Central memory CD4-positive, alpha-beta T cell (primary cell): ENCODE data around the gene EGFL8.

ENCODE experiments used
- DNase-seq: peaks from one replicate; pipeline ENCODE4 v3.0.0; 2022

EGFL8 gene

GRCh38 chr6:32168807-32169591, 4.6 kb downstream of the EGFL8 start:
- no peak for DNase-seq

DNA sequence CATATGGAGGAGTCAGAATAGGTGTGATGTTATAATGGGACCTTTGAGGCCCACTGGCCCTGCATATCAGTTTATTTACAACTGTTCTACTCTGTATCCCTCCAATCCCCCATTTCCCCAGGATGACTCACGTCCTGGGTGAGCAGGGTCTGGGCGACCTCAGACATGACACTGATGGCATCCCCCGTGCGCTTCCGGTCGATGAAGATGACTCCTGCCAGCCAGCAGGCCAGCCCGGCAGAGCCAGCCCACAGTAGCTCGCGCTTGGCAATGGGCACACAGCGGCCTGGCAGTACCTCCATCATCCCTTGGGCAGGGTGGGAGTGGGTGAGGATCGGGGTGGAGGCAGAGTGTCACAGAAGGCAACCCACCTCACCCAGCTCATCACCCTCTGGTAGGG, 5.9 kb downstream of the EGFL8 start:
- DNase-seq = no peak

DNA sequence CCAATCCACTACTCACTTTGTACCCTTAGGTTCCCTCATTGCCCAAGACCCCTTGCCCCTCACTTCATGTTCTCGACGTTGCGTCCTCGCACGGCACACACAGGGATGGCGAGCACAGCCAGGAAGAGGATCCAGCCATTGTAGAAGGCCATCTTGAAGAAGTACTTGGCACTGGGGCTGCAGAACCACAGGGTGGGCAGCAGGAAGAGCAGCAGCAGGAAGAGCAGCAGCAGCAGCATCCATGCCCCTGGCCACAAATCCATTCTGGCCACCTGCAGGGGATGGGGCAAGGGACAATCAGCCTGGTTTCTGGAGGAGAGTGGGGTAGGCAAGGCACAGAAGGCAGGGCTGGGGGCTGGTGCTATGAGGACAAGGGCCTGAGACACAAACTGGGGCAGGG, 6.8 kb downstream of the EGFL8 start:
- DNase-seq = no peak

DNA sequence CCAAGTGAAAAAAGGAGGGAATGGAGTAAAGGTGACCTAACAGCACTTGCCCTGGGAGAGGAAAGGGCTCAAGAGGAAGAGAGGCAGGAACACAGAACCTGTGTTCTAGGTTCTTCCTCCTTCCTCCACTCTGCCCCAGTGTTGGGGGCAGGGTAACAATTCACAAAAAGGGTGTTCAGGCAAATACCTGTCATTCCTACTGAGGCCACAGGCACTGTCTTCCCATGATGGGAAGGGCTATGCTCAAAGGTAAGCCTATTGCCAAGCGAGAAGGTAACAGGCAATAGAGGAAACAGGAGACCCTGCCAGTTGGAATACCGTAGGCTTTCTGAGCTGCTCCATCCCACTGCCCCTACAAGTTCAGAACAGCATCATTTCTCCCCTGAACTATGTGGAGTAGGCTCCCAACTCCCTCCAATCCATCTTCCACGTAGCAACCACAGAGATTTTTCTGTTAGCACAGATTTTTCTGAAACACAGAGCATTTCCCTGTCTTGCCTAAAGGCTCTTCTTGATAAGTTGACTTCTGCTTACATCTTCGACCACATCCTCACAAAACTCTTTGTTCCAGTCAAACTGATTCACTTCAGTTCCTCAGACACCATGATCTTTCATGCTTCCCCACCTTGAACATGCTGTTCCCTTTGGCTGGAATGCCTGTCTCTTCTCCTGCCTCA, 8.8 kb downstream of the EGFL8 start:
- no peak for DNase-seq

DNA sequence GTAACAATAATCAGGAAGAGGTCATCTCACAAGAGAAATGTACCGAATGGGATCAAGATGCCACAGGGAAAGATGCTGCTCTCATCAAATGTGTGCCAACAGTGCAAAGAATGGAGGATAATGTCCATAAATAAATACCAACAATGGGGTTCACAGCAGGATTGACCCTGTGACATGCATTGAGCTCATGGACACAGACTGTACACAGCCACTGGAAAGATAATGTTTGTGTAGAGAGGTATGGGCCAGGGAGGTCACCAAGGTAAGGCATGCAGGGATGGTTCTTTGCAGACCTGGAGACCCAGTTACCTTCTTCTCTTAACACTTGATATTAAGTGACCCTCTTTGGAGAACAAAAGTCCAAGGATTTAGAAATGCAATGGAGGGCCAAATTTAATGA, 10.0 kb downstream of the EGFL8 start:
- DNase-seq = no peak

GRCh38 chr6:32175322-32175710, 10.9 kb downstream of the EGFL8 start:
- DNase-seq = no peak

- DNase-seq = peak; percentile 93
Observed at GRCh38 chr6:32175711-32176475, 11.5 kb downstream of the EGFL8 start, which contains the start of gene AGPAT1. AGPAT1 (minus strand) TSS chr6:32176084; CDS start chr6:32171496, 4,588 bp downstream.

GRCh38 chr6:32176476-32177182, 12.2 kb downstream of the EGFL8 start:
- no peak for DNase-seq

GRCh38 chr6:32177183-32177787, 12.9 kb downstream of the EGFL8 start:
- DNase-seq = no peak

- peak; percentile 99 for DNase-seq
Observed at GRCh38 chr6:32177788-32178546, 13.6 kb downstream of the EGFL8 start, which contains the start of gene RNF5. RNF5 (plus strand) TSS chr6:32178405; CDS start chr6:32178512, 107 bp downstream.

DNA sequence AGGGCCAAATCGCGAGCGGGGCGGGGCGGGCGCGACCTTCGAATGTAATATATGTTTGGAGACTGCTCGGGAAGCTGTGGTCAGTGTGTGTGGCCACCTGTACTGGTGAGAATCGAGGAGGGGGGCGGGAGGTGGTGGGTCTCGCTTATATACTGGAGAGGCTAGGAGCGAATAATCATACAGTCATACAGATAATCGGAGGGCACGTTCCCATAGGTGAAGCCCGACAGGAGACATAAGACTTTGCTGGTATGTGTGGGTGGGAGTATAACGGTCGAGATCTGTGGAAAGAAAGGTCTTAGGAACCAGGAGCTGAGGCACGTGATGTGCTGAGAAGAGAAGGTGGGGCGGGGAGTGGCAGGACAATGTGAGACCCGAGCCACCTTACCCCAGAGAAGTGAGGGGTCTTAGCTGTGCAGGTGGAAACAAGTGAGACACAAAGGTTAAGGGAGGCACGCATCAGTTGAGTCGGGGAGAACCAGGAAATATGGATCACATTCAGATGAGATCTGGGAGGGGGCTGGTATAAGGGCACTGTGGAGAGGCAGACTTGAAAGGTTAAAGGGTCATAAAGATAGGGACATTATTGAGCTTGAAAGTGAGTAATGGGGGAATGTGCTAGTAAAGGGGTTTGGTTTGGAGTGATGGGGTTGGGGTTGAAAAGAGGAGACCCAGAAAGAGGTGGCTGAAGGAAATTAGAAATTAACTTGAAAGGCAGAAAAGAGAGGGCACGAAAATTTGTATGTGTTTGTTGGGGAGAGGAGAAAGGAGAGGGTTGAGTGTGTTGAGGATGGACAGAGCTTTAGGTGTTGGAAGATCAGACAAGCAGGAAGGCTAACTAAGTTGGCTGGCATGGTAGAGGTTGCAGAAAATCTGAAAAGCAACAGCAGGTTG, 14.4 kb downstream of the EGFL8 start:
- DNase-seq = no peak

GRCh38 chr6:32179766-32180405, 15.5 kb downstream of the EGFL8 start:
- DNase-seq = no peak

DNA sequence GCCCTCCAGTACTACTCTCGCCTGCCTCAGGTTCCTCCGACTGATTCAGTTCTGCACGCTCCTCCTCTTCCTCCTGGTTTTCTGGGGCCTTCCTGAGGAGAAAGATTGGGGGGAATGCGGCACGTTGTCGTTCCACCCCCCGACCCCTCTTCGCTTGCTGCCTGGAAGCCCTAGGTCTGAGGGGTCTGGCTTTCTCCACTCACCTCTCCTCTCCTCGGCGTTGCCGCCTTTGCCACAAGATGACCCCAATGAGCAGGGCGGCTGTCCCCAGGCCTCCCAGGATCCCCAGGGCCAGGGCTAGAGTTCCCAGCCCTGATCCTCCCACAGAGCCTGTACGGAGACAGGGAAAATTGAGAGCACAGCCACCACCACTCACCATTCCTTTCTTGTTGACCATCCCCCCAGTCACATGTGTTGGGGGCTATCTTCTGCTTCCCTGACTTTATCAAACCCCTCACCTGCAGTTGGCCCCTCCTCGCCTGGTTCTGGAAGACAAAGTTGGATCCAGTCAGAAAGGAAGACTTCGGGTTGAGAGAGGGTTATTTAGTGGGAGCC, 16.8 kb downstream of the EGFL8 start:
- DNase-seq = no peak

- DNase-seq = no peak
Observed at GRCh38 chr6:32181915-32182529, 17.6 kb downstream of the EGFL8 start.

GRCh38 chr6:32182555-32182981, 18.2 kb downstream of the EGFL8 start:
- DNase-seq = no peak

GRCh38 chr6:32183030-32183429, 18.6 kb downstream of the EGFL8 start:
- DNase-seq = no peak

- DNase-seq = no peak
Observed at GRCh38 chr6:32183483-32184083, 19.2 kb downstream of the EGFL8 start.

DNA sequence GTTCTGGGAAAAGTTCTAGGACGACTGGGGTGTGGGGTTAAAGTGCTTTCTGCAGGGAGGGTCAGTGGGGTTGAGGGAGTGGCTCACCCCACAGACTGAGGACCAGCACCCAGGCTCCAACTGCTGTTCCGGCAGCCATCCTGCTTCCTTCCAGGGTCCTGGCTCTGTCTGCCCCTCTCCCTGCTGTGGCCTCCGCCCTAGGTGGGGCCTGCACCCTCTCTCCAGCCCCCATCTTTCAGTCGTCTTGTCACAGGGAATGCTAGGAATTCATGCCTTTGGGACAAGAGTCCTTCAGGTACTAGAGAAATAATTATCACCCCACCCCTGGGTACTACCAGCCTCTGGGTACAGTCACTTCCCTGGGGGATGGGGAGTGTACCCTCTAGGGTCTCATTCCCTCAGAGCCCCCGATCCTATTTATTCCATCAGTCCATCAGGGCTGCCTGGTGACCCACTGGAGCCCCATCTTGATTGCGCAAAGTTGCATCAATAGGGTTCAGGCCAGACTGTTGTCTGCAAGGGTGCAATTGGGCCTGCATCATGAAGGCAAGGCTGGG, 19.8 kb downstream of the EGFL8 start, which contains the start of gene AGER:
TSS of gene AGER (minus strand) at position 170 of the 557 bp plus-strand sequence. CDS start at position 139, 31 bp downstream.
- no peak for DNase-seq
